IMR-90 (cell line): ENCODE results near the gene OBP2A. TPM values are rescaled to one million over a fixed set of nuclear protein-coding genes. Genes with fewer than 3 reads are reported as not detected.

Experiments
- ATAC-seq: fragments of 200-7000 bp; cut with Tn5 transposase; 2 replicates; pipeline ENCODE4 v1.9.1; 2020; ENCODE audit warnings: low read depth, mild to moderate bottlenecking, moderate library complexity
- BruUV-seq: library from RNA; stranded (reverse); fragments of 400-500 nt; replicated peaks from 2 replicates; lab custom pipeline; 2021; lab: Mats Ljungman, UMichigan
- CTCF ChIA-PET: fragments of 300-600 bp; formaldehyde crosslinking; extraction: SDS; loops from one replicate; lab custom pipeline; 2021; ENCODE audit warnings: antibody characterized with exemption; lab: Yijun Ruan, JAX
- POLR2A ChIA-PET: fragments of 300-600 bp; sonication (Branson Sonifier 250); formaldehyde crosslinking; loops from one replicate; lab custom pipeline; 2022; ENCODE audit warnings: antibody characterized with exemption; ENCODE audit not compliant: unreplicated experiment; lab: Charles Lee
- DNase-seq: peaks from one replicate; pipeline ENCODE4 v3.0.0; 2013
- H2AFZ ChIP-seq: replicated peaks from 2 replicates; pipeline ENCODE3; 2013; ENCODE audit warnings: low read length, mild to moderate bottlenecking; ENCODE audit not compliant: poor library complexity
- H2AK5ac ChIP-seq: 2 replicates; pipeline ENCODE4 v1.6.1; 2013; ENCODE audit warnings: low read depth, low read length, inconsistent platforms
- H2AK9ac ChIP-seq: replicated peaks from 2 replicates; pipeline ENCODE3; 2013; ENCODE audit warnings: mild to moderate bottlenecking, low read depth, low read length, moderate library complexity; ENCODE audit not compliant: poor library complexity
- H2BK120ac ChIP-seq: 2 replicates; pipeline ENCODE4 v1.6.1; 2013; ENCODE audit warnings: low read depth, low read length, inconsistent platforms
- H2BK15ac ChIP-seq: 3 replicates; pipeline ENCODE4 v1.6.1; 2013; ENCODE audit warnings: low read depth, low read length, inconsistent platforms
- H2BK20ac ChIP-seq: 2 replicates; pipeline ENCODE4 v1.6.1; 2013; ENCODE audit warnings: low read depth, mild to moderate bottlenecking, inconsistent platforms, low read length, moderate library complexity
- H2BK5ac ChIP-seq: 2 replicates; pipeline ENCODE4 v1.6.1; 2013; ENCODE audit warnings: mild to moderate bottlenecking, low read depth, low read length, inconsistent platforms; ENCODE audit not compliant: poor library complexity, severe bottlenecking
- H3K14ac ChIP-seq: replicated peaks from 2 replicates; pipeline ENCODE4 v1.6.1; 2013; ENCODE audit warnings: low read depth, low read length, inconsistent platforms
- H3K18ac ChIP-seq: 2 replicates; pipeline ENCODE4 v1.6.1; 2013; ENCODE audit warnings: low read depth, low read length, control low read depth
- H3K23ac ChIP-seq: 2 replicates; pipeline ENCODE4 v1.6.1; 2013; ENCODE audit warnings: low read depth, low read length, inconsistent platforms
- H3K27ac ChIP-seq: 2 replicates; pipeline ENCODE4 v1.5.1; 2013; ENCODE audit warnings: mild to moderate bottlenecking, control low read depth, low read length; ENCODE audit not compliant: insufficient read depth
- H3K27me3 ChIP-seq: 2 replicates; pipeline ENCODE4 v1.6.1; 2013; ENCODE audit warnings: low read length; ENCODE audit not compliant: control insufficient read depth, insufficient read depth
- H3K36me3 ChIP-seq: 2 replicates; pipeline ENCODE4 v1.6.1; 2013; ENCODE audit warnings: low read length, mixed read lengths; ENCODE audit not compliant: control insufficient read depth, insufficient read depth
- H3K4ac ChIP-seq: 2 replicates; pipeline ENCODE4 v1.6.1; 2013; ENCODE audit warnings: low read depth, low read length, inconsistent platforms
- H3K4me1 ChIP-seq: 2 replicates; pipeline ENCODE4 v1.6.1; 2013; ENCODE audit warnings: low read length, mixed read lengths; ENCODE audit not compliant: control insufficient read depth, insufficient read depth
- H3K4me2 ChIP-seq: 2 replicates; pipeline ENCODE4 v1.6.1; 2013; ENCODE audit warnings: low read depth, mild to moderate bottlenecking, control low read depth, low read length, moderate library complexity
- H3K4me3 ChIP-seq: 2 replicates; pipeline ENCODE4 v1.5.1; 2013; ENCODE audit warnings: low read depth, mild to moderate bottlenecking, control low read depth, low read length, moderate library complexity; ENCODE audit not compliant: insufficient read depth
- H3K56ac ChIP-seq: 2 replicates; pipeline ENCODE4 v1.6.1; 2013; ENCODE audit warnings: low read length, inconsistent platforms; ENCODE audit not compliant: insufficient read depth; ENCODE audit errors: extremely low read depth
- H3K79me1 ChIP-seq, 2 experiments: 2 replicates each; pipeline ENCODE4 v1.6.1; 2013; ENCODE audit warnings: low read length in 2 of 2, inconsistent platforms in 1 of 2, low read depth in 1 of 2
- H3K9ac ChIP-seq: 2 replicates; pipeline ENCODE4 v1.6.1; 2013; ENCODE audit warnings: low read depth, low read length, control low read depth
- H3K9me1 ChIP-seq: 2 replicates; pipeline ENCODE4 v1.6.1; 2013; ENCODE audit warnings: low read length, inconsistent platforms; ENCODE audit not compliant: insufficient read depth
- H3K9me3 ChIP-seq: 2 replicates; pipeline ENCODE4 v1.6.1; 2013; ENCODE audit warnings: low read length; ENCODE audit not compliant: control insufficient read depth, insufficient read depth
- H4K20me1 ChIP-seq: 2 replicates; pipeline ENCODE4 v1.6.1; 2013; ENCODE audit warnings: low read length, inconsistent platforms; ENCODE audit not compliant: insufficient read depth
- H4K5ac ChIP-seq: 2 replicates; pipeline ENCODE4 v1.6.1; 2013; ENCODE audit warnings: mild to moderate bottlenecking, low read depth, low read length, control low read depth
- H4K8ac ChIP-seq, 2 experiments: 2 replicates each; pipeline ENCODE4 v1.6.1; 2013; ENCODE audit warnings: low read depth in 2 of 2, low read length in 2 of 2, control low read depth in 1 of 2, inconsistent platforms in 1 of 2
- H4K91ac ChIP-seq: 2 replicates; pipeline ENCODE4 v1.6.1; 2013; ENCODE audit warnings: low read depth, low read length, inconsistent platforms; ENCODE audit not compliant: insufficient read depth
- CEBPB ChIP-seq: IDR thresholded peaks from 2 replicates; pipeline ENCODE4 v1.6.1; 2012; ENCODE audit warnings: low read depth, low read length, improper control_type of control experiment
- CHD1 ChIP-seq: IDR thresholded peaks from 2 replicates; pipeline ENCODE4 v1.6.1; 2012; ENCODE audit warnings: low read depth, low read length, improper control_type of control experiment
- CTCF ChIP-seq: conservative IDR thresholded peaks from 2 replicates; pipeline ENCODE4 v1.5.1; 2012; ENCODE audit warnings: mild to moderate bottlenecking, low read depth, low read length, improper control_type of control experiment
- ELK1 ChIP-seq: fragments of 150-350 bp; IDR thresholded peaks from 2 replicates; pipeline ENCODE4 v1.6.1; 2016; ENCODE audit warnings: low read depth, mild to moderate bottlenecking, low read length, moderate library complexity, borderline replicate concordance
- MAFK ChIP-seq: IDR thresholded peaks from 2 replicates; pipeline ENCODE4 v1.6.1; 2012; ENCODE audit warnings: low read depth, low read length, improper control_type of control experiment
- MXI1 ChIP-seq: IDR thresholded peaks from 2 replicates; pipeline ENCODE4 v1.6.1; 2012; ENCODE audit warnings: low read depth, mild to moderate bottlenecking, low read length, moderate library complexity, borderline replicate concordance
- NFE2L2 ChIP-seq: fragments of 150-350 bp; IDR thresholded peaks from 2 replicates; pipeline ENCODE4 v1.6.1; 2016; ENCODE audit warnings: low read depth, mild to moderate bottlenecking, low read length
- RAD21 ChIP-seq: IDR thresholded peaks from 2 replicates; pipeline ENCODE4 v1.6.1; 2012; ENCODE audit warnings: low read length, improper control_type of control experiment
- RFX5 ChIP-seq: IDR thresholded peaks from 2 replicates; pipeline ENCODE4 v1.8.0; 2012; ENCODE audit warnings: low read depth, mild to moderate bottlenecking, low read length, moderate library complexity
- SMC3 ChIP-seq: fragments of 150-350 bp; IDR thresholded peaks from 2 replicates; pipeline ENCODE4 v1.6.1; 2016; ENCODE audit warnings: low read depth, mild to moderate bottlenecking, antibody characterized with exemption, low read length, moderate library complexity
- USF2 ChIP-seq: fragments of 150-350 bp; IDR thresholded peaks from 2 replicates; pipeline ENCODE4 v1.6.1; 2017; ENCODE audit warnings: mild to moderate bottlenecking, antibody characterized with exemption, low read length, low read depth
- WGBS, 2 experiments: methylation state at CpG; one replicate each; pipeline versions ENCODE4 v1.1.5 to v1.1.7; 2013; ENCODE audit warnings: missing lambda C conversion rate in 2 of 2; ENCODE audit not compliant: insufficient read length in 1 of 2; ENCODE audit errors: extremely low coverage in 2 of 2; 5-methylcytosine and 5-hydroxymethylcytosine counted together
- dilution Hi-C: fragments of 300-500 bp; cut with HindIII; formaldehyde crosslinking; loops from one replicate; pipeline ENCODE4 v1.14.3; 2018; ENCODE audit warnings: low sequenced_read_pairs; ENCODE audit not compliant: unreplicated experiment
- in situ Hi-C: fragments of 300-500 bp; cut with MboI; formaldehyde crosslinking; loops from 3 replicates; pipeline ENCODE4 v1.14.3; 2019; ENCODE audit warnings: low sequenced_read_pairs, inconsistent platforms, mixed read lengths
- intact Hi-C: fragments of 100-400 bp; cut with micrococcal nuclease; formaldehyde crosslinking; loops from 2 replicates; pipeline ENCODE4 v1.10.0; 2022
- polyA plus RNA-seq, 3 experiments: library from polyadenylated mRNA; depleted of rRNA; stranded (reverse); fragments of >200 nt; gene quantifications; 2 replicates each; pipeline ENCODE4 v1.2.3, GENCODE V29; 2012; ENCODE audit warnings: low replicate concordance in 1 of 3
- total RNA-seq: library from RNA; depleted of rRNA; stranded (reverse); fragments of >200 nt; gene quantifications from 2 replicates; pipeline ENCODE4 v1.2.3, GENCODE V29; 2012

OBP2A gene
- total and polyA plus RNA-seq, 2 of the 4 experiments (the other 2 are of a cell fraction): not detected

- dilution Hi-C loops: no loop called here
- H3K4me3 ChIP-seq: no peak overlapping the region
- DNase-seq (no peak), ATAC-seq (no peak)
- no peak overlapping the region for H3K9ac ChIP-seq
- H2AFZ ChIP-seq: no peak overlapping the region
- no peak overlapping the region for H3K4ac ChIP-seq
- no peaks in the 10 kb centered on the region for H3K79me1 ChIP-seq
- H3K56ac ChIP-seq: no peak overlapping the region
- WGBS, 2 experiments: 72% methylated on average over 5 of the region's 15 CpGs; no CpG with 5 or more reads in 1 of the 2 experiments
- H3K9me3 ChIP-seq: peaks cover 7% of the 10 kb centered on the region; the same call in 1 of the 2 replicates
- H3K4me2 ChIP-seq: no peak overlapping the region
- no peak overlapping the region for H4K5ac ChIP-seq
- no peaks in the 10 kb centered on the region for H3K27me3 ChIP-seq
- intact Hi-C loops: no loop called here
- H3K4me1 ChIP-seq: no peaks in the 10 kb centered on the region
- no peak overlapping the region for H3K18ac ChIP-seq
- H3K9me1 ChIP-seq: no peaks in the 10 kb centered on the region
- no peak for TF ChIP-seq USF2
- TF ChIP-seq ELK1: no peak
- no peak for TF ChIP-seq RFX5
- TF ChIP-seq SMC3: no peak
- TF ChIP-seq CEBPB: no peak
- TF ChIP-seq NFE2L2: no peak
- TF ChIP-seq CTCF: no peak
- no peak for TF ChIP-seq CHD1
- no peak for TF ChIP-seq MXI1
- no peak for TF ChIP-seq RAD21
- no peak for TF ChIP-seq MAFK
- no peak overlapping the region for H2AK5ac ChIP-seq
- no peak overlapping the region for H3K27ac ChIP-seq
- no peaks in the 10 kb centered on the region for H3K36me3 ChIP-seq
- no peak overlapping the region for H2BK15ac ChIP-seq
- no peaks in the 10 kb centered on the region for H4K20me1 ChIP-seq
- H4K91ac ChIP-seq: no peak overlapping the region
- in situ Hi-C loops: no loop called here
- no peak overlapping the region for H2BK20ac ChIP-seq
- no peak overlapping the region for H3K14ac ChIP-seq
- no peak overlapping the region for H2BK5ac ChIP-seq
- no peak overlapping the region for H2AK9ac ChIP-seq
- CTCF ChIA-PET: no interaction called here
- no peak overlapping the region for H3K23ac ChIP-seq
- POLR2A ChIA-PET: no interaction called here
- H4K8ac ChIP-seq: no peak overlapping the region
- BruUV-seq: no TSS peak
- H2BK120ac ChIP-seq: no peak overlapping the region
Measured at GRCh38 chr9:135574943-135575342, 29.0 kb downstream of the OBP2A start.
